Stomach (tissue), 9 donors: ENCODE data around the gene ADM. TPM values are rescaled to one million over a fixed set of nuclear protein-coding genes. Genes with fewer than 3 reads are reported as not detected.

ENCODE experiments used
- DNase-seq, 2 donors: peaks; one replicate each; pipeline versions ENCODE4 v3.0.0 to v3.0.0-alpha.2; 2013 to 2019
- H3K27ac ChIP-seq, 5 donors: fragments of 200-600 bp in 4 of 5; sonication (generic) in 4 of 5; one replicate each; pipeline ENCODE4 v1.5.1; 2013 to 2019; ENCODE audit warnings: mild to moderate bottlenecking in 1 of 5, moderate library complexity in 1 of 5
- H3K27me3 ChIP-seq, 3 donors: fragments of 200-600 bp; sonication (generic); one replicate each; pipeline ENCODE4 v1.5.1; 2017 to 2019; ENCODE audit warnings: mixed run types in 1 of 3
- H3K36me3 ChIP-seq, 4 donors: fragments of 200-600 bp; sonication (generic); 1 replicate in 3 of 4; 2 replicates in 1 of 4; pipeline ENCODE4 v1.5.1; 2016 to 2019
- H3K4me1 ChIP-seq, 4 donors: fragments of 200-600 bp; sonication (generic); one replicate each; pipeline ENCODE4 v1.5.1; 2016 to 2019
- H3K4me3 ChIP-seq, 4 donors: fragments of 200-600 bp; sonication (generic) in 3 of 4; one replicate each; pipeline ENCODE4 v1.5.1; 2016 to 2019; ENCODE audit warnings: mild to moderate bottlenecking in 1 of 4
- H3K9me3 ChIP-seq, 4 donors: fragments of 200-600 bp; sonication (generic); one replicate each; pipeline ENCODE4 v1.5.1; 2016 to 2019
- CTCF ChIP-seq, 7 experiments: fragments of 450-650 bp in 4 of 7; fragments of 200-600 bp in 3 of 7; sonication (generic) in 3 of 7; IDR thresholded peaks; one replicate each; pipeline ENCODE4 v1.5.1; 2016 to 2019; ENCODE audit warnings: antibody characterized with exemption in 7 of 7, control low read depth in 2 of 7, mild to moderate bottlenecking in 1 of 7
- EP300 ChIP-seq: sonication (generic); formaldehyde crosslinking; IDR thresholded peaks from one replicate; pipeline ENCODE4 v1.6.1; 2017; ENCODE audit warnings: antibody characterized with exemption
- POLR2A ChIP-seq, 4 donors: fragments of 450-650 bp; IDR thresholded peaks; one replicate each; pipeline ENCODE4 v1.6.1; 2016; ENCODE audit warnings: antibody characterized with exemption in 4 of 4, control low read depth in 2 of 4, mild to moderate bottlenecking in 1 of 4, moderate library complexity in 1 of 4
- POLR2AphosphoS5 ChIP-seq, 3 donors: sonication (generic); formaldehyde crosslinking; IDR thresholded peaks; one replicate each; pipeline ENCODE4 v1.6.1; 2016; ENCODE audit warnings: antibody characterized with exemption in 3 of 3
- WGBS, 5 donors: extraction: QIAGEN DNeasy Blood & Tissue Kit in 3 of 5; methylation state at CpG; one replicate each; pipeline versions ENCODE4 v1.1.5 to v1.1.7; 2013 to 2018; 5-methylcytosine and 5-hydroxymethylcytosine counted together
- intact Hi-C: fragments of 100-400 bp; cut with DNase I; formaldehyde crosslinking; loops from one replicate; pipeline ENCODE4 v1.15.1; 2023; ENCODE audit warnings: low total_unique reads
- polyA plus RNA-seq, 3 donors: library from polyadenylated mRNA; stranded (reverse); fragments of 200-250 nt; gene quantifications; one replicate each; pipeline ENCODE4 v1.2.3, GENCODE V29; 2013
- small RNA-seq, 4 donors: library from RNA; depleted of rRNA; stranded (forward); fragments of <200 nt; gene quantifications; one replicate each; pipeline ENCODE3, GENCODE V24; 2016
- total RNA-seq, 5 donors: library from RNA; depleted of rRNA; stranded (reverse); fragments of >200 nt; gene quantifications; one replicate each; pipeline versions ENCODE4 v1.1.0 to v1.2.3, GENCODE V29; 2014 to 2016
- donor health status: healthy with polysubstance abuse.
- donor health status: Bipolar disorder and iron deficiency.
- donor health status: healthy.

The ADM gene
- total and polyA plus RNA-seq, 8 donors = 14.3 to 144 (median 35.1) TPM

GRCh38 chr11:10352921-10353550, 48.2 kb downstream of the ADM start:
- 86 to 91% (median 91%) methylated on average over 5 of the region's 5 CpGs for WGBS, 5 donors
- no peaks in the 10 kb centered on the region for H3K9me3 ChIP-seq
- intact Hi-C loops = no loop called here
- H3K27ac ChIP-seq = peak overlapping the region in 3 of 5 donors; percentile 71 to 84 (median 79)
- H3K36me3 ChIP-seq = no peaks in the 10 kb centered on the region
- TF ChIP-seq POLR2AphosphoS5 (IDR thresholded peaks at IDR 0.05) (no peak), EP300 (no peak)
- no peak for DNase-seq
- H3K4me3 ChIP-seq = no peak overlapping the region
- peaks cover 14 to 23% (median 16%) of the 10 kb centered on the region in 4 donors for H3K4me1 ChIP-seq
- H3K27me3 ChIP-seq = no peaks in the 10 kb centered on the region

GRCh38 chr11:10354389-10354788, 49.5 kb downstream of the ADM start:
- Histone ChIP-seq H3K27me3 (no peaks in the 10 kb centered on the region), H3K4me1 (peaks cover 14 to 23% (median 16%) of the 10 kb centered on the region in 4 donors), H3K36me3 (no peaks in the 10 kb centered on the region), H3K27ac (no peak overlapping the region), H3K4me3 (no peak overlapping the region), H3K9me3 (no peaks in the 10 kb centered on the region)
- intact Hi-C loops = no loop called here
- TF ChIP-seq POLR2A (IDR thresholded peaks at IDR 0.05) = no peak
- TF ChIP-seq CTCF (IDR thresholded peaks at IDR 0.05) = no peak
- TF ChIP-seq POLR2AphosphoS5 (IDR thresholded peaks at IDR 0.05) = no peak
- WGBS, 5 donors = 76 to 89% (median 86%) methylated on average over 1 of the region's 1 CpG
- no peak for DNase-seq

- DNase-seq = no peak
- H3K27me3 ChIP-seq = no peaks in the 10 kb centered on the region
- no peak overlapping the region for H3K4me3 ChIP-seq
- no peaks in the 10 kb centered on the region for H3K36me3 ChIP-seq
- no peak for TF ChIP-seq POLR2A (IDR thresholded peaks at IDR 0.05)
- no peak for TF ChIP-seq CTCF (IDR thresholded peaks at IDR 0.05)
- TF ChIP-seq POLR2AphosphoS5 (IDR thresholded peaks at IDR 0.05) = no peak
- no peak for TF ChIP-seq EP300
- no peaks in the 10 kb centered on the region for H3K9me3 ChIP-seq
- 24 to 35% (median 32%) methylated on average over 2 of the region's 2 CpGs for WGBS, 5 donors
- intact Hi-C loops = no loop called here
- H3K4me1 ChIP-seq = peaks cover 14 to 23% (median 16%) of the 10 kb centered on the region in 4 donors
- no peak overlapping the region for H3K27ac ChIP-seq
Measured at GRCh38 chr11:10355257-10355661, 50.4 kb downstream of the ADM start.

GRCh38 chr11:10356161-10356560, 51.3 kb downstream of the ADM start:
- Histone ChIP-seq H3K4me1 (peaks cover 12 to 15% (median 13%) of the 10 kb centered on the region in 4 donors), H3K36me3 (no peaks in the 10 kb centered on the region), H3K27ac (no peak overlapping the region), H3K9me3 (no peaks in the 10 kb centered on the region), H3K4me3 (no peak overlapping the region), H3K27me3 (no peaks in the 10 kb centered on the region)
- TF ChIP-seq POLR2AphosphoS5 (IDR thresholded peaks at IDR 0.05) = no peak
- TF ChIP-seq CTCF (IDR thresholded peaks at IDR 0.05) = no peak
- intact Hi-C loops = no loop called here
- no peak for DNase-seq

Small RNAs within 50 kb of the gene (small RNA-seq; reads per million reads assigned to genes)
- gene AC080023.2 = 0 reads per million in 4 donors

Other genes starting within 250 kb of the ADM start
- gene SBF2, start 10.9 kb upstream of the ADM start, total RNA-seq = 100 to 1,000 TPM in 2 of 5 donors, 10 to 100 TPM in 3; 24.0 to 260 (median 64.8) TPM
- 10 to 100 TPM in 2 of 3 donors, 1 to 10 TPM in 1; 8.6 to 13.3 (median 12.5) TPM for gene SBF2, start 10.9 kb upstream of the ADM start, polyA plus RNA-seq
- gene AMPD3, start 150.2 kb downstream of the ADM start, total RNA-seq = 10 to 100 TPM in 3 of 5 donors, 1 to 10 TPM in 2; 7.7 to 20.4 (median 14.2) TPM
- 1 to 10 TPM; 4.1 to 6.6 (median 5.2) TPM for gene AMPD3, start 150.2 kb downstream of the ADM start, polyA plus RNA-seq
- gene RNF141, start 236.1 kb downstream of the ADM start, total RNA-seq = 10 to 100 TPM in 3 of 5 donors, 1 to 10 TPM in 2; 6.4 to 71.2 (median 22.5) TPM
- gene RNF141, start 236.1 kb downstream of the ADM start, polyA plus RNA-seq = 10 to 100 TPM; 14.9 to 22.0 (median 16.2) TPM